NOMO-1 treated with DMSO at 0.1 percent for 48 hours (cell line): ENCODE results near the gene KRT25.

Source experiments
- DNase-seq: peaks from one replicate; lab custom pipeline; 2025; ENCODE audit not compliant: unreplicated experiment; lab: John Stamatoyannopoulos, UW

Gene KRT25, protein sequence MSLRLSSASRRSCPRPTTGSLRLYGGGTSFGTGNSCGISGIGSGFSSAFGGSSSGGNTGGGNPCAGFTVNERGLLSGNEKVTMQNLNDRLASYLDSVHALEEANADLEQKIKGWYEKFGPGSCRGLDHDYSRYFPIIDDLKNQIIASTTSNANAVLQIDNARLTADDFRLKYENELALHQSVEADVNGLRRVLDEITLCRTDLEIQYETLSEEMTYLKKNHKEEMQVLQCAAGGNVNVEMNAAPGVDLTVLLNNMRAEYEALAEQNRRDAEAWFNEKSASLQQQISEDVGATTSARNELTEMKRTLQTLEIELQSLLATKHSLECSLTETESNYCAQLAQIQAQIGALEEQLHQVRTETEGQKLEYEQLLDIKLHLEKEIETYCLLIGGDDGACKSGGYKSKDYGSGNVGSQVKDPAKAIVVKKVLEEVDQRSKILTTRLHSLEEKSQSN

GRCh38 chr17:40755231-40755630 lies at the start of gene KRT25:
Gene KRT25 (minus strand): TSS chr17:40755331. CDS start chr17:40755271, 60 bp downstream.
- no peak for DNase-seq

- peak; percentile 74 for DNase-seq
Observed at GRCh38 chr17:40803617-40804082, 48.5 kb upstream of the KRT25 start.

DNA sequence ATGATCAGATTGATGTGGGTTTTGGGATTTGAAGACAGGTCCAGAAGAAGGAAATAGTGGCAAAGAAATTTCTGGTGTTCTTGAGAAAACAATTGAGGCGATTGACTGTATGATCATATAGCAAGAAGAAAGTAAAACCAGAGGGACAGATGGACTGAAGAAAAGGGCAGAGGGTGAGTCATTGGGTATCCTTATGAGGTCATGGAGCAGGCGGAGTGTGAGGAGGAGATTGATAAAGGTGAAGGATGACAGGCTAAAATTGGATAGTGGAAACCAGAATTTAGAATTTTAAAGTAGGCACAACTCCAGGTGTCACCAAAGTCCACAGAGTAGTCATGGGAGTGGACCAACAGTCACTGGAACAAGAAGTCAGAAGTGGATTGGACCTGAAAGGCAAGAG lies 46.0 kb upstream of the KRT25 start:
- DNase-seq = no peak

DNA sequence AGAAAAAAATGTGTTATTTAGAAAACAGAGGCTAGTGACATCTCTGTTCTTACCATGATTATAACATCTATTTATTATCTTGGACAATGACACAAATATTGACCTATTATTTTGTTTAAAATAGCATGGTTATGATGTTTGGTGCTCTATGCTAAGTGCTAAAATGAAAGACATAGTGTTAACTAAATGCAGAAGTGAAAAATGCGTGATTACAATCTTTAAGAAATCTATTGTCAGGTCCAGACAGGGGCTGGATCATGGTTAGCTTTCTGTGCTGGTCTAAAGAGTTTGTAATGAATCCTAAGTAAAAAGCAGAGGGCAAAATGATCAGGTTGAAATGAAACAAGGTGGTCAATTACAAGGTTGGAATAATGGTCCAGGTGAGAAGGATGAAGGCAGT lies 45.2 kb upstream of the KRT25 start:
- no peak for DNase-seq

- no peak for DNase-seq
Observed at GRCh38 chr17:40799859-40800258, 44.7 kb upstream of the KRT25 start, which contains the start of gene KRT28. Gene KRT28 (minus strand): TSS chr17:40799959. CDS start chr17:40799893, 66 bp downstream.

- DNase-seq = no peak
Observed at GRCh38 chr17:40796846-40797245, 41.7 kb upstream of the KRT25 start.

DNA sequence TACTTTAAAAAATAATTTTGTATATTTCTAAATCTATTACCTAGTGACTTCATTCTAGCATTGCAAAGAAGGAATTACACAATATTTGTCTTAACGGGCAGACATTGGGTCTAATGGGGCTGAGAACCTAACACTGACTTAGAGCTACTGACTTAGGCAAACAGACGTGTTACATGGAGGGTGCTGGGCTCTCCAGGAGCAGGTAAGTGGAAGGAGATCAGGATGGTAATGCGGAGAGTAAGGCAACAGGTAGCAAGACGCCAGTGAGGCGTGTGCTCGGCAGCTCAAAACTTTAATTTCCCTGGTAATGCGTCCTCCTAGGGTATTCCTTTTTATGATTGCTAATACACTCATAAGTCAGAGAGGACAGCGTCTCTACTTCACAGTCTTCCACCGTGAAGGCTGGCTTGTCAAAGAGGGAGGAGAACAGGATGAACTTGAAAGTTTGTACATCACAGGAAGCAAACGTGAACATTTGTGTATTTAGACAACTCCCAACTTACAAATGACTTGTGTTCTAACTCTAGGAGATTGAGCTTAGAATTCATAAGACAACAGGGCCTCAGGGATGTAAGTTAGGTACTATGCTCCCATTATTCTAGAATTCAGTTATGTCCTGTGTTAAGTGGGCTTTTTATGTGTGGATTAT lies 40.0 kb upstream of the KRT25 start:
- DNase-seq = peak; percentile 42

- peak; percentile 88 for DNase-seq
Observed at GRCh38 chr17:40794466-40794865, 39.3 kb upstream of the KRT25 start.

DNA sequence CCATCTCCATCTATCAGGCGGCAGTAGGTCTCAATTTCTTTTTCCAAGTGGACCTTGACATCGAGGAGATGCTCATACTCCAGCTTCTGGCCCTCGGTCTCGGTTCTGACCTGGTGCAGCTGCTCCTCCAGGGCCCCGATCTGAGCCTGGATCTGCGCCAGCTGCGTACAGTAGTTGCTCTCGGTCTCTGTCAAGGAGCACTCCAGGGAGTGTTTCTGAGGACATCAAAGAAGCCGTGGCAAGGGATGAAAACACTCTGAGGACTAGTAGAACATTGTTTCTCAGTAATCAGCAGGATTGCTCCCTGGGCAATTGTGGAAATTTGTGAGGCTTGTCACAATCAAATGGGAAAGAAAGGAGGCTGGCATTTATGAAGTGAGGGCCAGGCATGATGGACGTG lies 38.7 kb upstream of the KRT25 start:
- DNase-seq = no peak

DNA sequence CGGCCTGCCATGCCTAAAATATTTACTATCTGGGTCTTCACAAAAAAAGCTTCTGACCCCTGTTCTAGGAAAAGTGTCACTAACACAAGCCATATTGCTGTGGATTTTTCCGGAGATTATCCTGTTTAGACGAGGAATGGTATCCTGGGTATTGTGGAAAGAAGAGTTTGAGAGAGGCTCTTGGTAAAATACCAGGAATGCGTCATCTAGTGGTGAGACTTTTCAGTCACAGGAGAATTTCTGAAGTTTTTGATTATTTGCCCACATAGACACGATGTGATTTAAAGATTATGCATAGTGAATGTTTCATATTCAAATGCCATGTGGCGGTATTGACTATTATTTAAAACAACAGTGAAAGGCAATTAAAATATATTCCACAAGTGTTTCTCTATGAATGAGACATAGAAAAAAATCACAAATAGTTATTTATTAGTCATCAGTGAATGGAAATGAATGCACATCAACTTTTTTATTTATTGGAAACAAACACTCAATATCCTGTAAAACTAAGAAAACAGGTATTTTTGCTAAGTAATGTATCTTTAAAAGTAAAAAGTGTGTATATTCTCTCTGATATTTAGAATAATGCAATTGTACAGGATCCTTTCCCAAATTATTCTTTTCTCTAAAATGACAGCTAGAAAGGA lies 36.8 kb upstream of the KRT25 start:
- DNase-seq = no peak

DNA sequence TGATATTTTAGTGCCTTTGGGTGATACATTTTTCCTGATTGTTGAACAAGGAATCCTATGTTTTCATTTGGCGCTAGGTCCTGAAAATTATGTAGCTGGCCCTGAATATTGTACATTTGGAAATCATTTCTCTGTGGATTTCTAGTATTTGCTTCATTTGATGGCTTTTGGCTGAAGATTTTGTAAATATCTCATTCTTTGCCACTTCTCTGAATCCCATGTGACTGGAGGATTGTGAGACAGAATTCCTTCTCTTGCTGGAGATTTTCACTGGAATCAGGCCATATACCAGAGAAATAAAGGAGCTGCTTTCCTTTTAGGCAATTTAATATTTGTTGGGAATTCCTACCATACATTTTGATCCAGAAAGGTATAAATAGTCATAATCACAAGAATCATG lies 36.0 kb upstream of the KRT25 start:
- no peak for DNase-seq

DNA sequence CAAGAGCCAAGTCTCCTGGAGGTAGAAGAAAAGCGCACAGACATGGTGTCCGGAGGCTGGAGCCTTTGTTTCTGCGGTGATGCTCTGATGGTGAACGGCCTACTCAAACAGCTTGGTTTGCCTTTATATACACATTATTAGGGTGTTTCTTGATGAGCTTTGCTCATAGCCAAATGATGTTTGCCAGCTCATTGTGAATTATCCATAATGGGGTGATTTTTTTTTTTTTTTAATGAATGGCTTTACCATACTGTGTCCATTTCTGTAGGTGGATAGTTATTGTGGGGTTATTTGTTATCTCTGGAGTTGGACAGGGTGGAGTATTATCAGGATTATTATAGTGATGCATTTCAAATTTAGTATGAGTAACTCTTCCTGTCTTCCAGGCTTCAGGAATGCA lies 27.3 kb upstream of the KRT25 start, which contains the start of gene KRT27:
TSS of gene KRT27 (minus strand) at position 101 of the 400 bp plus-strand sequence. CDS start at position 44, 57 bp downstream.
- no peak for DNase-seq

DNA sequence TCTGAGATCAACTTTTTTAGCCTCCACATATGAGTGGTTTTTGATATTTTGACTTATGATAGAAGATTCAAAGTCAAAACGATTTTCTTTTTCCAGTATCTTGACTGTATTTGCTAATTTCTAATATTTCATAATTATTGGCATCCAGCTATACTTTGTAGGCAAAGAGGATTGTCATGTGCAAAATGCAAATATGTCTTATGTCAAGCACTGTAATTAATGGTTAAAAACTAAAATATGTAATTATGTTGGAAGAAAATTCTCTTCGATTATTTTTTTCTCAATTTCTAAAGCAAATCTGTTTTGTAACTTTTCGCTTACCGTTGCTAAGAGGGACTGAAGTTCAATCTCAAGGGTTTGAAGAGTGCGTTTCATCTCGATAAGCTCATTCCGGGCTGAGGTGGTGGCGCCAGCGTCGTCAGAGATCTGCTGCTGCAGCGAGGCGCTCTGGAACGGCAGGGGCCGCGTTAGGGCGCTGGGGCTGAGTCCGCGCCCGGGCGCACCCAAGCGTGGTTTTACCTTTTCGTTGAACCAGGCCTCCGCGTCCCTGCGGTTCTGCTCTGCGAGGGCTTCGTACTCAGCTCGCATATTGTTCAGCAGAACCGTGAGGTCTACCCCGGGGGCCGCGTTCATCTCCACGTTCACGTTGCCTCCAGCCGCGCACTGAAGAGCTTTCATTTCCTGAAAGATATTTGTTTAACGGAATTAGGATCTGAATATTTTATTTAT lies 24.2 kb upstream of the KRT25 start:
- no peak for DNase-seq

- peak; percentile 29 for DNase-seq
Observed at GRCh38 chr17:40778461-40778860, 23.3 kb upstream of the KRT25 start.

DNA sequence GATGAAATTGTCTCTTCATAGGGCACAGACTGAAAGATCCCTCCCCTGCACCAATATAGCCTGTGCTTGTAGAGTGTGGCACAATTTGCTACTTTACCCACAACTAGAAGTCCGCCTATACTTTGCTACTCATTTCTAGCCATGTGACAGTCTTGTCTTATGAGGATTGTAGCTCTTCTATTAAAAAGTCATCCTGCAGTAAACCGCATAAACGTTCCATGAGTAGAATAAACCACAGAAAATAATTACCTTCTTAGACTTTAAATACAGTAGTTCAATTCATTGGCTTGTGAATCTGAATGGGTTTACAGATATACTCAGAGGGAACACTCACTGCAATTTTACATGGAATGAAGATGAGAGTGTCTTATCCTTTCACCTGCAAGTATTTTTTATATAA lies 22.8 kb upstream of the KRT25 start:
- peak; percentile 40 for DNase-seq

- DNase-seq = no peak
Observed at GRCh38 chr17:40777459-40777858, 22.3 kb upstream of the KRT25 start.

DNA sequence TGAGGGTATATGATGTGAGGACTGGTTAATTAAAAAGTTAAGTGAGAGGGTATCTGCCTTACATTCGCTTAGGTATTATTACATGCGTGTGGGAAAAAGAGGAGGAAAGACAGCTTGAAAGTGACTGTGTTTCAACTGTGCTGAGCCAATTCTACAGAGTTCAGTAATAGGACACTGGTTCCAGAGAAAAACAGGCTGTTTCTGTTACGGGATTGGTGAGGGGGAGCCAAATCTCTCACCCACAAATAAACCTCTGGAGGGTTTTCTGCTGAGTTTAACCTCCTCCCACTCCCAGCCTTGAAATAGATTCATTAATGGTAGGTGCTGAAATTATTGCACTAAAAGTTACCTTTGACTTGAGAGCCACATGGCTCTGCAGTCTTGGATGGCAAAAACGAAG lies 20.8 kb upstream of the KRT25 start:
- no peak for DNase-seq

DNA sequence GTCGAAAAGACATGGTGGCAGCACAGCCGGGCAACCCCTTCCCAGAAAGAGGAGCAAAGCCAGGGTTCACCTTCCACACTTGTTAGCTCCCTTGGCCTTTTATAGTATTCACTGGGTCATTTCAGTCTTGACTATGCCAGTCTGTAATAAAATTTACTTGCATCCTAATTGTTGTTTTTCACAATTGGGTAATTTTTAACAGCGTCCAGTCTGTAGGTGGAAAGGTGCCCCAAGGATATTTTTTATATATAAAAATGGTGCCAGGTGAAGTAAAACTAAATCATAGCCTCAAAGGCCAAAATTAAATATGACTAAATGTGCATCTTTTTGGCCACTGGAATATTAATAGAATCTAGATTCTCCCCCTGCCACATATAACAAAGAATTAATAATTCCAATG lies 17.0 kb upstream of the KRT25 start, which contains the start of gene KRT26:
TSS of gene KRT26 (minus strand) at position 101 of the 400 bp plus-strand sequence. CDS start at position 13, 88 bp downstream.
- no peak for DNase-seq

- DNase-seq = no peak
Observed at GRCh38 chr17:40765657-40766056, 10.5 kb upstream of the KRT25 start.

DNA sequence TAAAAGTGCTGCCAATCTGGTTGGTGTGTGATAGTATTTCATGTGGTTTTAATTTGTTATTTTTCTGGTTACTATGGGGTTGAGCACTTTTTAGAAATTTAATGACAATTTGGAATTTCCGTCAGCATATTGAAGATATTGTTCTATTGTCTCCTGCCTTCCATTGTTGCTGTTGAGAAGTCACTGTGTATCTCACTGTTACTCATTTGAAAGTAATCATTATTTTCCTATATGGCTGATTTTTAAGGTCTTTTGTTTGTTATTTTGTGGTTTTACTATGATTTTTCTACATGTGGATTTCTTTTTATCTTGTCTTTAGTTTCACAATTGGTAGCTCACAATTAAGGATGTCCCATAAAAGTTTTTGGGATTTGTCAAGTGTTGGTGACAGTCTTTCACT lies 8.6 kb upstream of the KRT25 start:
- no peak for DNase-seq
